HG02610 (cell line): Measurements from ENCODE around the gene SHLD3.
"Not testable (repeated sequence)": the region's sequence is repeated elsewhere in the genome, so short reads cannot be mapped to it uniquely, and the experiment has no call there.

Source experiments
- ATAC-seq: cut with Tn5 transposase; IDR thresholded peaks from one replicate; pipeline ENCODE4 v1.9.1; 2021; ENCODE audit warnings: mild to moderate bottlenecking, moderate library complexity; ENCODE audit not compliant: unreplicated experiment

SHLD3 gene, protein sequence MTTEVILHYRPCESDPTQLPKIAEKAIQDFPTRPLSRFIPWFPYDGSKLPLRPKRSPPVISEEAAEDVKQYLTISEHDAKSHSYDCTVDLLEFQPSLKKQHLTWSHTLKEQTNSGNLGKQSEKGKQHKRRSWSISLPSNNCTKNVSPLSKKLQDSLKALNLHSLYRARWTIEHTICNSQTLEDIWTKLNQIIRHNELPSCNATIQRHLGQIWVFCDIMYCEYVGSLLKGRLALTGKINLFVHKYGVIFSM

DNA sequence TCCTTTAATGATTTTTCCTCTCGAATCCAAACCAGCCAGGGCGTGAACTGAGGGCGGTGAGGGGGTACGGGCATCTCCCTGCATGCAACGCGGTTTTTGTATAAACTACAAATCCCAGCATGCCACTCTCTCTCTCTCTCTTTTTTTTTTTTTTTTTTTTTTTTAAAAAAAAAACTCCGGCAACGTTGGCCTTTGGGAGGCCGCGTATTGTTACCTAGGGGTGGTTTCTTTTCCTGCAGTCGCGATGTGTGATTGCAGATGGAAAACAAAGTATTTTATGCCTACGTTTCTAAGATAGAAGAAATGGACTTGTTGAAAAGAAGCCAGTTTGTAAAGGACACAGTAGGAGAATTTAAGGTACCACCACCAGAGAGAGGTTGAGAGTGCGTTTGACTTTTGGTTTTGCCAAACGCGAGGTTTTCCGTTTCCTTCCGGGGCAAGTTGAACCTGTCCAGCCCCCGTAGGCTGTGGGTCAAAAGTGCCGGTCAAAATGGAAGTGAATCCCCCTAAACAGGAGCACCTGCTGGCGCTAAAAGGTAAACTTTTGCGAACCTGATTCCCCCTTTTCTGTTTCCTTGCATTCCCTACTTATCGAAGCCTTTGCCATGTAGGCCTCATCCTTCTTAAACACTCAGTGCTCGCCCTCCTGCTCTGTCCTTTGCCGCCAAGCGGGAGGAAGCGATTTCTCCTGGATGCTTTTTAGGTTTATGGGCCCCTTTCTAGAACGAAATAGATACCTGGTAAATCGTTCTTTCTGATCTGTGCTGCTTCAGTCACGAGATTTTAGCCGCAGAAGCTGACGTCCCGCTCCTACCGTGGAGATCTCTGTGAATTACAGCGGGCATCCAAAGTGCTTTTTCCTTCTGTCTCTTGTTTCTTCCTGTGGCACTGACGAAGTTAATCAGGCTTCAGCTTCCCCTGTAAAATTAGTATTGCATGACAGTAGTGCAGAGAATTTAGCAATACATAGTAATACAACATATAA, at the start of gene SHLD3, which contains the start of gene TRAPPC13:
Gene SHLD3 (plus strand): TSS at position 457 of the 985 bp plus-strand sequence. CDS start 4,561 bp downstream, outside the sequence.
Gene TRAPPC13 (plus strand): TSS at position 457 of the 985 bp plus-strand sequence. CDS start 34 bp downstream, at position 491.
- peak; percentile 73 for ATAC-seq

GRCh38 chr5:65577141-65577540, 47.7 kb upstream of the SHLD3 start:
- no peak for ATAC-seq

DNA sequence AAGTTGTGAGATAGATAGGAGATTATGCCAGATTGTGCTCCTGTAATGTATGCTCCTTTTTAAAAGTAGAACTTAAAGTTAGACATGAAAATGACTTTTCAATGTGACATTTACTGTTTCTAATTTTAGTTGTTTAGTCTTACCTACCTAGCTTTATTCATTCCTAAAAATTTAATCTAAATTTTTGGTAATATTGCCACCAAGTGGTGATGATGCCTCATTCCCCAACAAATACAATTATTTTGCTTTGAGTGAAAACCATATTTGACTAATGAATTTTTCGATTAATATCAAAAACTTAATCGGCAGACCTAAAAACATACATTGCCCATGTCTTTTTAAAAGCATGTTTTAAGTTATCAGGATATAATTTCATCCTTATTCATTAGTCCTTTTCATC, 36.1 kb upstream of the SHLD3 start:
- no peak for ATAC-seq

- ATAC-seq: not testable (repeated sequence)
Observed at GRCh38 chr5:65601761-65602160, 23.1 kb upstream of the SHLD3 start.

DNA sequence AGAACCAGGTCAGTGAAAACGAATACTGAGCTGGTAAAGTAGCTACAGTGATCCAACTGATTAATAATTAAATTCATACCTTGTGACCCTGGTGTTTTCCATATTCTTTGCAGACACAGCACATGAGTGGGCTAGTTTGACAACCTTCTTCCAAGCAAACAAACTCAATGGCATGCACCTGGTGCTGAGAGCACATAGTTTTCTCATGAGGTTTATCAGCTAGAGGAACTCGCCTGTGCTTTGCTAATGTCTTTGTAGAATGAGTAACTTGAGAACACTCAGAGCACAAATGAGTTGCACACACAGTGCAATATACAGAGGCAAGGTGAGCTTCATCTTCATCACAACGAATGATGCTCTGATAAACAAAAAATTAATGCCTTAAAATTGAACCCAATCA, 13.3 kb upstream of the SHLD3 start:
- no peak for ATAC-seq

DNA sequence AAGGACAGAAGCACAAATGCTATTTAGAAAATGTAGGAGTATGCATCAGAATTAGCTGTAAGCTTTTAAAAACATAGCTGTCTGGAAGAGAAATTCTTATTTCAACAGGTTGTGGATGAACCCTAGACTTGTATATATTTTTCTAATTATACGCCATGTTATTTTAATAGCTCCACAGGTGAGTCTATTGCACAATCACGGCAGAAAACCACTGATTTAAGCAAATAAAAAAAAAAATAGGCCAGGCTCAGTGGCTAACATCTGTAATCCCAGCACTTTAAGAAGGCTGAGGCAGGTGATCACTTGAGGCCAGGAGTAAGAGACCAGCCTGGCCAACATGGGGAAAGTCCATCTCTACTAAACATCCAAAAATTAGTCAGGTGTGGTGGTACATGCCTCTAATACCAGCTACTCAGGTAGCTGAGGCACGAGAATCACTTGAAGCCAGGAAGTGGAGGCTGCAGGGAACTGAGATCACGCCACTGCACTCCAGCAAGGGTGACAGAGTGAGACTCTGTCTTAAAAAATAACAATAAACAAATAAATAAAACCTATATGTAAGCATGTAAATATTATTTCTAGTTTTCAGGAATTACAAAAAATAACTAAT, 12.4 kb upstream of the SHLD3 start:
- ATAC-seq: no peak

DNA sequence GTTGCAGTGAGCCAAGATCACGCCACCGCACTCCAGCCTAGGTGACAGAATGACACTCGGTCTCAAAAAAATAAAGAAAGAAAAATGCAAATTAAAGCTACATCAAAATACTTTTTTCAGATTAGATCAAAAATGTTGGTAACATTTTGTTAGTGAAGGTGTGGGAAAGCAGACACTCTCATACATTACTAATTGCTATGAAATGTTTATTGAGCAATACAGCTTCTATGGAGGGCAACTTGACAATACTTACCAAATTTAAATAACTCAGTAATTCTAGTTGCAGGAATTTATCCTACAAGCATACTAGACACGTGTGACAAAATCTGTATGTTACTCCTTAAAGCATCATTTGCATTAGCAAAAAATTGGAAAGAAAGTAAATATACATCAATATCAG, 4.8 kb upstream of the SHLD3 start:
- no peak for ATAC-seq

DNA sequence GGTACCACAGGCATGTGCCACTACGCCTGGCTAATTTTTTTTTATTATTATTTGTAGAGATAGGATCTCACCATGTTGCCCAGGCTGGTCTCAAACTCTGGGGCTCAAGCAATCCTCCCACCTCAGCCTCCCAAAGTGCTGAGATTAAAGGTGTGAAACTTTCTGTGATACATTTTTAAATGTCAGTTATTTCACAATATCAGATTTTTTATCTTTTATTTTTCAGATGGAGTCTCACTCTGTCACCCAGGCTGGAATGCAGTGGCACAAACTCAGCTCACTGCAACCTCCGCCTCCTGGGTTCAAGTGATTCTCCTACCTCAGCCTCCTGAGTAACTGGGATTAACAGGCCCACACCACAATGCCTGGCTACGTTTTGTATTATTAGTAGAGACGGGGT, 2.9 kb upstream of the SHLD3 start:
- ATAC-seq: not testable (repeated sequence)

- ATAC-seq: no peak
Observed at GRCh38 chr5:65623482-65623881, 1.3 kb upstream of the SHLD3 start.

GRCh38 chr5:65624025-65624570, 729 bp upstream of the SHLD3 start, which contains the start of gene TRIM23:
TRIM23 (minus strand) TSS chr5:65624333; CDS start chr5:65624274, 59 bp downstream.
- peak; percentile 95 for ATAC-seq

DNA sequence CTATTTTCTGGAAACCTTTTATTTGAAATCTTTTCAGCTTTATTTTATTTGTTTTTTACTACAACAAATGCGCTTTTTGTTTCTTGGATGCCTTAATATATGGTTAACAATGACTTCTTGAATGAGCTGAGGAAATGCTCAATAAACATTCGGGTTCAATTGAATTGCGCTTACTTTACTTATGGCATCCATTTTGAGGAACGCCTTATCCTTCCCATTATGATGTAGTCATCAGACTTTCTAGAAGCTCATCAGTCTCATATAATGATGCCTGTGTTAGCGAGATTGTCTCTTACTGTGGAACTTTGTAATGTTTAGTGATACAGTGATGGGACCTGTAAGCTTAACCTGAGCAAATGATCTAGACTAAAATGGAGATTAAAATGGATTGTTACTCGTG, 916 bp downstream of the SHLD3 start:
- no peak for ATAC-seq

GRCh38 chr5:65630981-65631380, 6.2 kb downstream of the SHLD3 start:
- ATAC-seq: no peak

GRCh38 chr5:65640240-65640639, 15.4 kb downstream of the SHLD3 start:
- no peak for ATAC-seq

GRCh38 chr5:65646938-65647337, 22.1 kb downstream of the SHLD3 start:
- ATAC-seq: no peak

DNA sequence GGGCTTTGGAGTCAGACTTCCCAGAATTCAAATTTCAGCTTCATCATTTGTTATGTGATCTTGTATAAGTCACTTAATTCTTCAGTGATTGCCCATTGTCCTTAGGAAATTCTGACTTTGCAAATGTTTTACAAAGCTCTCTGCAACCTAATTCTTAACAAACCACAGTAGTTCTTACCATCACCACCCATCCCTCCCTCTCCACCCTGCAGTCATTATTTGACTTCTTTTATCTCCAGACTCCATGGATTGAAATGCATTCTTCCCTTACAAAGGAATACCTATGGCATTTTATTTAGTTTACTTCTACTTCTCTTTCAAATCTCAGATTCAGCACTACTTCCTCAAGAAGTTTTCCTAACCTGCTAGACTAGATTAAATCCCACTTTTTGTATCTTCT, 23.1 kb downstream of the SHLD3 start:
- no peak for ATAC-seq

DNA sequence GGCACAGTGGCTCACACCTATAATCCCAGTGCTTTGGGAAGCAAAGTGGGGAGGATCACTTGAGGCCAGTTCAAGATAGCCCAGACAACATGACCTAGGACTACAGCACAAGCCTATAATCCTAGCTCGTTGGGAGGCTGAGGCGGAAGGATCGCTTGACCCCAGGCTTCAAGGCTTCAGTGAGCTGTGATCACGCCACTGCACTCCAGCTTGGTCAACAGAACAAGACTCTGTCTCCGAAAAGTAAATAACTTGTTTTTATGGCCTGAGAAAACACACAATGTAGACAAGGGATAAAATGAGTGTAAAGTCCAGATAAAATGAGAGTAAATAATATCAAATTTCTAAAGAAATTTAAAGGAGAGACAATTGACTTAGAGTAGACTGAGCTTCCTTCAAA, 26.3 kb downstream of the SHLD3 start:
- ATAC-seq: no peak

DNA sequence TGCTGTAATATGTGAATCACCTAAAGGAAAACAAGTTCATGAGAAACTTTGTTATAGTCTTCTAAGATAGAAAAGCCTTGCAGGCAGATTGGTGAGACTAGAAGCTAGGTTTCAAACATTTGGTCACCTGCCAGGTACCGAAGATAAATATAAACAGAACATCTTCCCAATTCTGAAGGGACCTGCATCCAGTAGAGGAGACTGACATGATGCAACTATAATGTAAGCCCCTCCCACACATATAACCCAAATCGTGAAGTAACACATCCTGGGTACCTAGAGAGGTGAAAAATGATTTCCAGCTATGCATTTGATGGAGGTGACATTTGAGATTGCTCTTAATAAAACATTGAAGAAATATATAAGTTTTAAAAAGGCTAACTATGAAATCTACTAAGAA, 29.9 kb downstream of the SHLD3 start:
- ATAC-seq: no peak

GRCh38 chr5:65663804-65664521, 39.1 kb downstream of the SHLD3 start:
- ATAC-seq: no peak

- ATAC-seq: no peak
Observed at GRCh38 chr5:65668696-65669095, 43.9 kb downstream of the SHLD3 start.

- ATAC-seq: no peak
Observed at GRCh38 chr5:65672796-65673195, 48.0 kb downstream of the SHLD3 start.
